ENCODE results near the gene TAS2R60. TPM values are rescaled to one million over a fixed set of nuclear protein-coding genes. Genes with fewer than 3 reads are reported as not detected.

TAS2R60 gene
- total and polyA plus RNA-seq, 2 experiments from 2014 or later = 0.37 to 4.0 TPM

DNA sequence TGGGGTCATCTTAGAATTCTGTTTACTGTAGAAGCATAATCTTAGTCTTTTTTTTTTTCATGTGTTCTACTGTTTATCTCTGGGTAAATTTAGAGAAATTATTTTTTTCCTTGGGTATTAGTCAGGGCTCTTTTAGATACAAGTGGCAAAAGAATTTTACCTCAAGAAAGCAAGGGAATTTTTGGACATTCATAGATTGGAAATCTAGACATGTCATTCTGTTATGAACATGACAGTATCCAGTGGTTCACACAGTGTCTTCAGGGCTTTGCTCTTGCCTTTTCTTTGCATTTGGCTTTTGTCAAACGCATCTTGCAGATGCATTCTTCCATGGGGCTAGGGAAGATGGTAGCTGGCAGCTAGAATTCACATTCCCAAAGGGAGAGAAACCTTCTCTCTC, 20.7 kb downstream of the TAS2R60 start:
- no peak for DNase-seq (ENCODE audit: low spot score)
- Histone ChIP-seq H2AFZ (no peak overlapping the region), H3F3A (replicated peaks; ENCODE audit: low read depth) (no peaks in the 10 kb centered on the region), H3K4me3 (no peak overlapping the region), H3K9me2 (ENCODE audit: insufficient read depth) (no peaks in the 10 kb centered on the region), H3K27me3 (ENCODE audit: insufficient read depth) (no peaks in the 10 kb centered on the region), H3K4me2 (no peak overlapping the region), H4K20me1 (replicated peaks; ENCODE audit: insufficient read depth) (no peaks in the 10 kb centered on the region), H3K36me3 (ENCODE audit: insufficient read depth) (0 out of 2 replicates have a peak, but pooled peaks cover 6% of the 10 kb centered on the region), H3K79me2 (replicated peaks; ENCODE audit: insufficient read depth) (no peaks in the 10 kb centered on the region), H3K27ac (ENCODE audit: low read depth) (no peak overlapping the region), H3K4me1 (ENCODE audit: insufficient read depth) (no peaks in the 10 kb centered on the region)
- Mint-ChIP-seq H3K4me1 (peaks cover 10% of the 10 kb centered on the region), H3K27ac (no peak overlapping the region), H3K4me3 (no peak overlapping the region), H3K9me3 (peaks cover 17% of the 10 kb centered on the region), H3K36me3 (ENCODE audit: low read depth) (peaks cover 5% of the 10 kb centered on the region; the same call in 2 of the 3 replicates), H3K27me3 (ENCODE audit: insufficient read depth, low read depth, poor library complexity) (no peaks in the 10 kb centered on the region)
- ATAC-seq = no peak
- no peak for TF ChIP-seq JUNB (IDR thresholded peaks at IDR 0.05; ENCODE audit: unreplicated experiment)
- TF ChIP-seq, protein P1, sequence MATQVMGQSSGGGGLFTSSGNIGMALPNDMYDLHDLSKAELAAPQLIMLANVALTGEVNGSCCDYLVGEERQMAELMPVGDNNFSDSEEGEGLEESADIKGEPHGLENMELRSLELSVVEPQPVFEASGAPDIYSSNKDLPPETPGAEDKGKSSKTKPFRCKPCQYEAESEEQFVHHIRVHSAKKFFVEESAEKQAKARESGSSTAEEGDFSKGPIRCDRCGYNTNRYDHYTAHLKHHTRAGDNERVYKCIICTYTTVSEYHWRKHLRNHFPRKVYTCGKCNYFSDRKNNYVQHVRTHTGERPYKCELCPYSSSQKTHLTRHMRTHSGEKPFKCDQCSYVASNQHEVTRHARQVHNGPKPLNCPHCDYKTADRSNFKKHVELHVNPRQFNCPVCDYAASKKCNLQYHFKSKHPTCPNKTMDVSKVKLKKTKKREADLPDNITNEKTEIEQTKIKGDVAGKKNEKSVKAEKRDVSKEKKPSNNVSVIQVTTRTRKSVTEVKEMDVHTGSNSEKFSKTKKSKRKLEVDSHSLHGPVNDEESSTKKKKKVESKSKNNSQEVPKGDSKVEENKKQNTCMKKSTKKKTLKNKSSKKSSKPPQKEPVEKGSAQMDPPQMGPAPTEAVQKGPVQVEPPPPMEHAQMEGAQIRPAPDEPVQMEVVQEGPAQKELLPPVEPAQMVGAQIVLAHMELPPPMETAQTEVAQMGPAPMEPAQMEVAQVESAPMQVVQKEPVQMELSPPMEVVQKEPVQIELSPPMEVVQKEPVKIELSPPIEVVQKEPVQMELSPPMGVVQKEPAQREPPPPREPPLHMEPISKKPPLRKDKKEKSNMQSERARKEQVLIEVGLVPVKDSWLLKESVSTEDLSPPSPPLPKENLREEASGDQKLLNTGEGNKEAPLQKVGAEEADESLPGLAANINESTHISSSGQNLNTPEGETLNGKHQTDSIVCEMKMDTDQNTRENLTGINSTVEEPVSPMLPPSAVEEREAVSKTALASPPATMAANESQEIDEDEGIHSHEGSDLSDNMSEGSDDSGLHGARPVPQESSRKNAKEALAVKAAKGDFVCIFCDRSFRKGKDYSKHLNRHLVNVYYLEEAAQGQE (IDR thresholded peaks at IDR 0.05; ENCODE audit: unreplicated experiment) = no peak
- no peak for TF ChIP-seq EZH2 (IDR thresholded peaks at IDR 0.05; ENCODE audit: low read depth, unreplicated experiment)
- no peak for TF ChIP-seq NANOG (IDR thresholded peaks at IDR 0.05; ENCODE audit: borderline replicate concordance)
- no peak for TF ChIP-seq ZNF114 (CRISPR knock-in tag; IDR thresholded peaks at IDR 0.05)
- TF ChIP-seq STAT1 (IDR thresholded peaks at IDR 0.05; ENCODE audit: unreplicated experiment) = no peak
- no peak for TF ChIP-seq ZNF331 (CRISPR knock-in tag; IDR thresholded peaks at IDR 0.05; ENCODE audit: low read depth)
- TF ChIP-seq POLR2AphosphoS5 (IDR thresholded peaks at IDR 0.05; ENCODE audit: low read depth) = no peak
- TF ChIP-seq, protein P2, sequence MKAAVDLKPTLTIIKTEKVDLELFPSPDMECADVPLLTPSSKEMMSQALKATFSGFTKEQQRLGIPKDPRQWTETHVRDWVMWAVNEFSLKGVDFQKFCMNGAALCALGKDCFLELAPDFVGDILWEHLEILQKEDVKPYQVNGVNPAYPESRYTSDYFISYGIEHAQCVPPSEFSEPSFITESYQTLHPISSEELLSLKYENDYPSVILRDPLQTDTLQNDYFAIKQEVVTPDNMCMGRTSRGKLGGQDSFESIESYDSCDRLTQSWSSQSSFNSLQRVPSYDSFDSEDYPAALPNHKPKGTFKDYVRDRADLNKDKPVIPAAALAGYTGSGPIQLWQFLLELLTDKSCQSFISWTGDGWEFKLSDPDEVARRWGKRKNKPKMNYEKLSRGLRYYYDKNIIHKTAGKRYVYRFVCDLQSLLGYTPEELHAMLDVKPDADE (IDR thresholded peaks at IDR 0.05) = no peak
- TF ChIP-seq, protein P3, sequence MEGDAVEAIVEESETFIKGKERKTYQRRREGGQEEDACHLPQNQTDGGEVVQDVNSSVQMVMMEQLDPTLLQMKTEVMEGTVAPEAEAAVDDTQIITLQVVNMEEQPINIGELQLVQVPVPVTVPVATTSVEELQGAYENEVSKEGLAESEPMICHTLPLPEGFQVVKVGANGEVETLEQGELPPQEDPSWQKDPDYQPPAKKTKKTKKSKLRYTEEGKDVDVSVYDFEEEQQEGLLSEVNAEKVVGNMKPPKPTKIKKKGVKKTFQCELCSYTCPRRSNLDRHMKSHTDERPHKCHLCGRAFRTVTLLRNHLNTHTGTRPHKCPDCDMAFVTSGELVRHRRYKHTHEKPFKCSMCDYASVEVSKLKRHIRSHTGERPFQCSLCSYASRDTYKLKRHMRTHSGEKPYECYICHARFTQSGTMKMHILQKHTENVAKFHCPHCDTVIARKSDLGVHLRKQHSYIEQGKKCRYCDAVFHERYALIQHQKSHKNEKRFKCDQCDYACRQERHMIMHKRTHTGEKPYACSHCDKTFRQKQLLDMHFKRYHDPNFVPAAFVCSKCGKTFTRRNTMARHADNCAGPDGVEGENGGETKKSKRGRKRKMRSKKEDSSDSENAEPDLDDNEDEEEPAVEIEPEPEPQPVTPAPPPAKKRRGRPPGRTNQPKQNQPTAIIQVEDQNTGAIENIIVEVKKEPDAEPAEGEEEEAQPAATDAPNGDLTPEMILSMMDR (conservative IDR thresholded peaks at IDR 0.05; ENCODE audit: low read depth in 2 of 2) = no peak
- TF ChIP-seq, protein P4, sequence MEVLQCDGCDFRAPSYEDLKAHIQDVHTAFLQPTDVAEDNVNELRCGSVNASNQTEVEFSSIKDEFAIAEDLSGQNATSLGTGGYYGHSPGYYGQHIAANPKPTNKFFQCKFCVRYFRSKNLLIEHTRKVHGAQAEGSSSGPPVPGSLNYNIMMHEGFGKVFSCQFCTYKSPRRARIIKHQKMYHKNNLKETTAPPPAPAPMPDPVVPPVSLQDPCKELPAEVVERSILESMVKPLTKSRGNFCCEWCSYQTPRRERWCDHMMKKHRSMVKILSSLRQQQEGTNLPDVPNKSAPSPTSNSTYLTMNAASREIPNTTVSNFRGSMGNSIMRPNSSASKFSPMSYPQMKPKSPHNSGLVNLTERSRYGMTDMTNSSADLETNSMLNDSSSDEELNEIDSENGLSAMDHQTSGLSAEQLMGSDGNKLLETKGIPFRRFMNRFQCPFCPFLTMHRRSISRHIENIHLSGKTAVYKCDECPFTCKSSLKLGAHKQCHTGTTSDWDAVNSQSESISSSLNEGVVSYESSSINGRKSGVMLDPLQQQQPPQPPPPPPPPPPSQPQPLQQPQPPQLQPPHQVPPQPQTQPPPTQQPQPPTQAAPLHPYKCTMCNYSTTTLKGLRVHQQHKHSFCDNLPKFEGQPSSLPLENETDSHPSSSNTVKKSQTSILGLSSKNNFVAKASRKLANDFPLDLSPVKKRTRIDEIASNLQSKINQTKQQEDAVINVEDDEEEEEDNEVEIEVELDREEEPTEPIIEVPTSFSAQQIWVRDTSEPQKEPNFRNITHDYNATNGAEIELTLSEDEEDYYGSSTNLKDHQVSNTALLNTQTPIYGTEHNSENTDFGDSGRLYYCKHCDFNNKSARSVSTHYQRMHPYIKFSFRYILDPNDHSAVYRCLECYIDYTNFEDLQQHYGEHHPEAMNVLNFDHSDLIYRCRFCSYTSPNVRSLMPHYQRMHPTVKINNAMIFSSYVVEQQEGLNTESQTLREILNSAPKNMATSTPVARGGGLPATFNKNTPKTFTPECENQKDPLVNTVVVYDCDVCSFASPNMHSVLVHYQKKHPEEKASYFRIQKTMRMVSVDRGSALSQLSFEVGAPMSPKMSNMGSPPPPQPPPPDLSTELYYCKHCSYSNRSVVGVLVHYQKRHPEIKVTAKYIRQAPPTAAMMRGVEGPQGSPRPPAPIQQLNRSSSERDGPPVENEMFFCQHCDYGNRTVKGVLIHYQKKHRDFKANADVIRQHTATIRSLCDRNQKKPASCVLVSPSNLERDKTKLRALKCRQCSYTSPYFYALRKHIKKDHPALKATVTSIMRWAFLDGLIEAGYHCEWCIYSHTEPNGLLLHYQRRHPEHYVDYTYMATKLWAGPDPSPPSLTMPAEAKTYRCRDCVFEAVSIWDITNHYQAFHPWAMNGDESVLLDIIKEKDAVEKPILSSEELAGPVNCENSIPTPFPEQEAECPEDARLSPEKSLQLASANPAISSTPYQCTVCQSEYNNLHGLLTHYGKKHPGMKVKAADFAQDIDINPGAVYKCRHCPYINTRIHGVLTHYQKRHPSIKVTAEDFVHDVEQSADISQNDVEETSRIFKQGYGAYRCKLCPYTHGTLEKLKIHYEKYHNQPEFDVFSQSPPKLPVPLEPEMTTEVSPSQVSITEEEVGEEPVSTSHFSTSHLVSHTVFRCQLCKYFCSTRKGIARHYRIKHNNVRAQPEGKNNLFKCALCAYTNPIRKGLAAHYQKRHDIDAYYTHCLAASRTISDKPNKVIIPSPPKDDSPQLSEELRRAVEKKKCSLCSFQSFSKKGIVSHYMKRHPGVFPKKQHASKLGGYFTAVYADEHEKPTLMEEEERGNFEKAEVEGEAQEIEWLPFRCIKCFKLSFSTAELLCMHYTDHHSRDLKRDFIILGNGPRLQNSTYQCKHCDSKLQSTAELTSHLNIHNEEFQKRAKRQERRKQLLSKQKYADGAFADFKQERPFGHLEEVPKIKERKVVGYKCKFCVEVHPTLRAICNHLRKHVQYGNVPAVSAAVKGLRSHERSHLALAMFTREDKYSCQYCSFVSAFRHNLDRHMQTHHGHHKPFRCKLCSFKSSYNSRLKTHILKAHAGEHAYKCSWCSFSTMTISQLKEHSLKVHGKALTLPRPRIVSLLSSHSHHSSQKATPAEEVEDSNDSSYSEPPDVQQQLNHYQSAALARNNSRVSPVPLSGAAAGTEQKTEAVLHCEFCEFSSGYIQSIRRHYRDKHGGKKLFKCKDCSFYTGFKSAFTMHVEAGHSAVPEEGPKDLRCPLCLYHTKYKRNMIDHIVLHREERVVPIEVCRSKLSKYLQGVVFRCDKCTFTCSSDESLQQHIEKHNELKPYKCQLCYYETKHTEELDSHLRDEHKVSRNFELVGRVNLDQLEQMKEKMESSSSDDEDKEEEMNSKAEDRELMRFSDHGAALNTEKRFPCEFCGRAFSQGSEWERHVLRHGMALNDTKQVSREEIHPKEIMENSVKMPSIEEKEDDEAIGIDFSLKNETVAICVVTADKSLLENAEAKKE (CRISPR knock-in tag; IDR thresholded peaks at IDR 0.05) = no peak
